ENCODE results near the gene AP3M1.

Gene AP3M1

DNA sequence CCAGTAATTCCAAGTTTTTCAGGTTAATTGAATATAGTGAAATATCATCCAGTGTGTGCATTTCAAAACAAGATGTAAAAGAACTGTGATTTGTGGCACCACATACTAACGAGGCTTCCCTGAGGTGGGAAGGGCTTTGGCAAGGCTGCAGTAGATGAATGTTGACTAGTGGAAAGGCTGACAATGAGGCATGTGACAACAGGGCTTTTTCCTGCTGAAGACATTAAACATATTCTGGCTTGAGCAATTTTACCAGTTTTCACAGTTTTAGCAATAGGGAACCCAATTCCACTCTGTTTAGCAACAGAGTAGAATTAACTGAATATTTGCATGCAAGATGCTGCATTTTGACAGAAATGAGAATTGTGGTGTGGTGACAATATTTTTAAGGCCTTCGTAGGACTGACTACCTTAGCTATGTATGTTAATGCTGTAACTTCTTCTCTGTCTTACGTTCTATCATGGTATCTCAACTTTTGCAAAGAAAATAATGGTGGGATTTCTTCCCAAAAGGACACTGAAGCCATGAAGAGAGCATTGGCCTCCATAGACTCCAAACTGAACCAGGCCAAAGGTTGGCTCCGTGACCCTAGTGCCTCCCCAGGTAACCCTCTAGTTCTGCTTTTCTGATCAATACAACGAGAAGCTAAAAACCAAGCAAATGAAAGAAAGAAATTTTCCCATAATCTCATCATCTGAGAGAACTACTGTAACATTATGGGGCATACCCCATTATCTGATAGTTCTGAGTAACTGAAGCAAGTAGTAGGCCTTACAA is 68.5 kb downstream of the AP3M1 start:
- H3K9ac ChIP-seq (ENCODE audit: low read length), result no peak overlapping the region
- H3K4ac ChIP-seq (ENCODE audit: low read depth, low read length), result no peak overlapping the region
- DNase-seq, result no peak
- H2BK120ac ChIP-seq (ENCODE audit: low read depth, low read length), result no peak overlapping the region
- peaks cover 3% of the 10 kb centered on the region for H3K4me1 ChIP-seq (ENCODE audit: control insufficient read depth, low read depth, low read length)
- H4K8ac ChIP-seq (ENCODE audit: low read depth, low read length), result no peak overlapping the region
- H3K4me3 ChIP-seq (ENCODE audit: low read length), result no peak overlapping the region
- no peak overlapping the region for H3K18ac ChIP-seq (ENCODE audit: low read length)
- peaks cover 2% of the 10 kb centered on the region for H3K79me1 ChIP-seq (ENCODE audit: low read length)
- no peak overlapping the region for H3K23ac ChIP-seq (ENCODE audit: low read length)
- WGBS (ENCODE audit: extremely low coverage, insufficient coverage, low lambda C conversion rate), result no CpG with 5 or more reads among the region's 5 CpGs
- peaks cover 3% of the 10 kb centered on the region for H3K79me2 ChIP-seq (ENCODE audit: control insufficient read depth, insufficient read depth, low read length)
- H3K56ac ChIP-seq (ENCODE audit: low read length), result no peak overlapping the region
- no peak overlapping the region for H4K5ac ChIP-seq (ENCODE audit: low read length)
- no peak overlapping the region for H3K4me2 ChIP-seq (ENCODE audit: low read length)
- H2BK15ac ChIP-seq (replicated peaks; ENCODE audit: low read depth), result no peak overlapping the region
- H3K27ac ChIP-seq (ENCODE audit: low read depth, low read length), result no peak overlapping the region
- H2BK5ac ChIP-seq (ENCODE audit: low read length), result no peak overlapping the region
- no peak overlapping the region for H2AK5ac ChIP-seq (ENCODE audit: low read length)
- no peaks in the 10 kb centered on the region for H3K36me3 ChIP-seq (ENCODE audit: control insufficient read depth, insufficient read depth, low read length)
- H3K27me3 ChIP-seq (ENCODE audit: insufficient read depth, low read length, poor library complexity), result no peaks in the 10 kb centered on the region

DNA sequence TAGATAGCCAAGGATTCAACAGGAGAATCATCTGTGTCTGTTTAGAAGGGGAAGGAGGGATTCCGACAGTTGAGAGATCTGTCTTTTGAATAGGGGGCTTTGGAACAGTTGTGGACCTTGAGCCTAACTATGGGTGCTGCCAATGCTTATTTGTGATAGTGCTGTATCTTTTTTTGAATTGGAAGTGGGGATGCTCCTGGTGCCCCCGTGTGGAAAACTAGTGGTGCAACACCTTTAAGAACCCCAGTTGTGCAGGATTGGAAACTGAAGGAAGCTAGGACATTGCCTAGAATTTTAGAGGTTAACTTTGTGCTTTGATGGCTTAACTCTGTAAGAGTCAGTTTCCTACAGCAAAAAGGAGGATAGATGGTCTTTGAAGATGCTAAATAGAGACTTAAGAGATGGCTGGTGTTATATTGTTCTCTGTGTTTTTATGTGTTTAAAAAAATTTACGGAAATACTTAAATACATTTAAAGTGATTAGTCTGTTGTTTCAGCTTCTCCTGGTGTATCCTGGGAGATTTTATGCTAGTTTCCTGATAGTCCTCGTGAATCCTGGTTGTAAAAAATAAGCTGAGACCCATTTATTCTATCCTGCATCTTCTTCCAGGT is 69.3 kb downstream of the AP3M1 start:
- no peak overlapping the region for H3K27ac ChIP-seq (ENCODE audit: low read depth, low read length)
- H2BK15ac ChIP-seq (replicated peaks; ENCODE audit: low read depth), result no peak overlapping the region
- no peak overlapping the region for H3K23ac ChIP-seq (ENCODE audit: low read length)
- H3K4me1 ChIP-seq (ENCODE audit: control insufficient read depth, low read depth, low read length), result peaks cover 3% of the 10 kb centered on the region
- no peaks in the 10 kb centered on the region for H3K36me3 ChIP-seq (ENCODE audit: control insufficient read depth, insufficient read depth, low read length)
- no peak overlapping the region for H3K4ac ChIP-seq (ENCODE audit: low read depth, low read length)
- no peak overlapping the region for H3K56ac ChIP-seq (ENCODE audit: low read length)
- H3K4me2 ChIP-seq (ENCODE audit: low read length), result no peak overlapping the region
- H3K18ac ChIP-seq (ENCODE audit: low read length), result peak overlapping the region; percentile 39
- 100% methylated on average over 1 of the region's 4 CpGs for WGBS (ENCODE audit: extremely low coverage, insufficient coverage, low lambda C conversion rate)
- no peak overlapping the region for H4K8ac ChIP-seq (ENCODE audit: low read depth, low read length)
- no peak overlapping the region for H3K4me3 ChIP-seq (ENCODE audit: low read length)
- no peak overlapping the region for H2AK5ac ChIP-seq (ENCODE audit: low read length)
- peaks cover 6% of the 10 kb centered on the region for H3K79me2 ChIP-seq (ENCODE audit: control insufficient read depth, insufficient read depth, low read length)
- no peak overlapping the region for H3K9ac ChIP-seq (ENCODE audit: low read length)
- no peaks in the 10 kb centered on the region for H3K27me3 ChIP-seq (ENCODE audit: insufficient read depth, low read length, poor library complexity)
- peak overlapping the region; percentile 61 for H2BK120ac ChIP-seq (ENCODE audit: low read depth, low read length)
- H2BK5ac ChIP-seq (ENCODE audit: low read length), result no peak overlapping the region
- DNase-seq, result peak; percentile 78
- H4K5ac ChIP-seq (ENCODE audit: low read length), result no peak overlapping the region
- H3K79me1 ChIP-seq (ENCODE audit: low read length), result peaks cover 2% of the 10 kb centered on the region

DNA sequence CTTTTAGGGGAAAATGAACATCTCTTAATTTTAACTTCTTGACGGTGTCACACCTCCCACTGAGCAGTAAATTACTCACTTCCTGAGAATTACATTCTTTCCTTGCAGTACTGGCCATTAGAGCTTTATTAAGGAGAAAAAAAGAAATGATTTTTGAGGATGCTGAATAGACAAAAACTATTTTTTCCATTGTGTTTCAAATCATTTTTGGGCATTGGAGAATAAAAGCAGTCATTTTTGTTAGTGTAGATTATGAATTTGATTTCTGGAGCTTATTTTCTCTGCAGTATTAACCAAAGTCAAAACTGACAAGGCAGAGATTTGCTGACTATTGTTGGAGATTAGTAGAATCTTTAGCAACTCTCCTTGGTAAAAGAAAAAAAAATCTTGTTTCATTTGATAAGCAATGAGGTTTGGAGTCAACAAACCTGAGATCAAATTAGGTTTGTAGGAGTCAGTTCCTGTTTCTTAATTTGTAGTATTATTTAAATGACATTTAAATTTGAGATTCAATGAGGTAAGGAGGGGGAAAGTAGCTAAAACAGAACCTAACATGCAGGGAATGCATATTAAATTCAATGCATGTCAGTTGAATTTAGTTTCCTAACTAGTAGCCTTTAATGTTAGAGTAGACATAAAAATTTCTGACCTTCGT is 70.6 kb downstream of the AP3M1 start:
- H2BK120ac ChIP-seq (ENCODE audit: low read depth, low read length), result no peak overlapping the region
- no peak overlapping the region for H4K5ac ChIP-seq (ENCODE audit: low read length)
- H3K56ac ChIP-seq (ENCODE audit: low read length), result no peak overlapping the region
- H3K79me1 ChIP-seq (ENCODE audit: low read length), result peaks cover 2% of the 10 kb centered on the region
- H3K4ac ChIP-seq (ENCODE audit: low read depth, low read length), result no peak overlapping the region
- H3K36me3 ChIP-seq (ENCODE audit: control insufficient read depth, insufficient read depth, low read length), result peaks cover 1% of the 10 kb centered on the region
- H2AK5ac ChIP-seq (ENCODE audit: low read length), result no peak overlapping the region
- no peak overlapping the region for H2BK15ac ChIP-seq (replicated peaks; ENCODE audit: low read depth)
- no CpG with 5 or more reads among the region's 2 CpGs for WGBS (ENCODE audit: extremely low coverage, insufficient coverage, low lambda C conversion rate)
- peak; percentile 75 for DNase-seq
- H3K23ac ChIP-seq (ENCODE audit: low read length), result no peak overlapping the region
- peaks cover 3% of the 10 kb centered on the region for H3K4me1 ChIP-seq (ENCODE audit: control insufficient read depth, low read depth, low read length)
- H3K27me3 ChIP-seq (ENCODE audit: insufficient read depth, low read length, poor library complexity), result no peaks in the 10 kb centered on the region
- H3K4me2 ChIP-seq (ENCODE audit: low read length), result no peak overlapping the region
- H2BK5ac ChIP-seq (ENCODE audit: low read length), result no peak overlapping the region
- no peak overlapping the region for H3K9ac ChIP-seq (ENCODE audit: low read length)
- no peak overlapping the region for H3K4me3 ChIP-seq (ENCODE audit: low read length)
- no peak overlapping the region for H3K27ac ChIP-seq (ENCODE audit: low read depth, low read length)
- no peak overlapping the region for H3K18ac ChIP-seq (ENCODE audit: low read length)
- H4K8ac ChIP-seq (ENCODE audit: low read depth, low read length), result no peak overlapping the region
- H3K79me2 ChIP-seq (ENCODE audit: control insufficient read depth, insufficient read depth, low read length), result peaks cover 10% of the 10 kb centered on the region

DNA sequence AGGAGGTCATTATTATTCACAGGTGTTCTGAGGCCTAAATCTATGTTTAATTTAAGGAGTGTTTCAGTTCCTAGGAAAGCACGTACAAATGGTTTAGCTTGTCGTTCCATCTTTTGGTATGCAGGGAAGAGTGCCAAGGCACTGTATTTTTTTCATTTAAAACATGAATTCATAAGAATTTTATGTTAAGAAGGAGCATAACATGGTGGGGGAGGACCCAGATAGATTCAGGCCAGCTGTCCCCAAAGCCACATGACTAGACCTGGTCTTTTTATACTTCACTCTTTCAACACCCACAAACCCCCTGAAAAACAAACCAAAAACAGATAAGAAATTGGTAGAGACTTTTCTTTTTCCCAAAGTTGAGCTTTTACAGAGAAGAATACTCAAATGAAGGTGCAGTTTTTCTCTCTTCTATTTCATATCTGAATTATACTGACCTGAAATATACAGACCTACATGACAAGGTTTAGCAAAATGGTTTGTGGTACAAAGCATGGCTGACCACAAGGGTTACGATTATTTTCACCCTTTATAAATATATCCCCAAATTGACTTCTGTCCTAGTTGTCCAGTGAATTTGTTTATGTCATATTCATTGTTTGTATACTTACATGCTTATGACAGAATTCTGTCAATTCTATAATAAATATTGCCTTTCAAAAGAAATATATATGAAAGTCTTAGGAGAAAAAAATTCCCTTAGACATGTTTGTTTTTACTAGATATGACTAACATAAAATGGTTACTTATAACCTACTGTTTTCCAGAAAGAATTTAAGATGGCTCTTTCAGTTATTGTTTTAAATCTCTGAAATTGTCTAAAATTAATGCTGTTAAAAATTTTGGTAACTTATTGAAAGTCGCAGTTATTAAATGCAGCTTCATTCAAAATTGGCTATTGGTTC is 71.3 kb downstream of the AP3M1 start:
- Histone ChIP-seq H3K79me2 (ENCODE audit: control insufficient read depth, insufficient read depth, low read length) (peaks cover 10% of the 10 kb centered on the region), H2BK15ac (replicated peaks; ENCODE audit: low read depth) (peak overlapping the region; percentile 57), H2BK120ac (ENCODE audit: low read depth, low read length) (no peak overlapping the region), H3K18ac (ENCODE audit: low read length) (peak overlapping the region; percentile 68), H3K9ac (ENCODE audit: low read length) (no peak overlapping the region), H4K5ac (ENCODE audit: low read length) (no peak overlapping the region), H3K4me2 (ENCODE audit: low read length) (no peak overlapping the region), H3K36me3 (ENCODE audit: control insufficient read depth, insufficient read depth, low read length) (peaks cover 1% of the 10 kb centered on the region), H3K27ac (ENCODE audit: low read depth, low read length) (peak overlapping the region; percentile 31), H2BK5ac (ENCODE audit: low read length) (no peak overlapping the region), H3K4me3 (ENCODE audit: low read length) (no peak overlapping the region), H3K79me1 (ENCODE audit: low read length) (peaks cover 2% of the 10 kb centered on the region), H4K8ac (ENCODE audit: low read depth, low read length) (no peak overlapping the region), H3K56ac (ENCODE audit: low read length) (peak overlapping the region; percentile 8), H3K4ac (ENCODE audit: low read depth, low read length) (no peak overlapping the region), H3K27me3 (ENCODE audit: insufficient read depth, low read length, poor library complexity) (no peaks in the 10 kb centered on the region), H3K4me1 (ENCODE audit: control insufficient read depth, low read depth, low read length) (peaks cover 3% of the 10 kb centered on the region), H3K23ac (ENCODE audit: low read length) (no peak overlapping the region), H2AK5ac (ENCODE audit: low read length) (no peak overlapping the region)
- no peak for DNase-seq
- WGBS (ENCODE audit: extremely low coverage, insufficient coverage, low lambda C conversion rate), result no CpG with 5 or more reads among the region's 4 CpGs

DNA sequence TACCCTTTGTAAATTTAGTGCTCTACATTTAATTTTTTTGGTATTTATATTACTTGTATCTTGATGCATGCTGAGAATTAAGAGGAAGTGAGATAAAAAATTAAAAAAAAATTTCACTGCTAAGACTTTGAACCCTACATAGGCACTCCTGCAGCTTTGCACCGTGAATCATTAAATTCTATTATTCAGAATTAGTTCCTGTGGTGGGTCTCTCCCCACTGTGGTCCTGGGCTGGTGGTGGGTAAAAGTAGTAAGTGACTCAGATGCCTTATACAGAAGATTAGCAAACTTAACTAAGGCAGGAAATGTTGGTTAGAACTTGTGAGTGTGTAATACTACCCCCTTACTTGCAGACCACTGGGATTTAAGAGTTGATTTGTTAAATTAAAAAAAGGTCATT is 72.6 kb downstream of the AP3M1 start:
- H3K23ac ChIP-seq (ENCODE audit: low read length), result no peak overlapping the region
- no peak overlapping the region for H3K9ac ChIP-seq (ENCODE audit: low read length)
- no peak overlapping the region for H3K4me2 ChIP-seq (ENCODE audit: low read length)
- no peak overlapping the region for H3K56ac ChIP-seq (ENCODE audit: low read length)
- peak overlapping the region; percentile 15 for H3K27ac ChIP-seq (ENCODE audit: low read depth, low read length)
- H2BK120ac ChIP-seq (ENCODE audit: low read depth, low read length), result no peak overlapping the region
- WGBS (ENCODE audit: extremely low coverage, insufficient coverage, low lambda C conversion rate), result no CpG with 5 or more reads among the region's 1 CpG
- H3K79me1 ChIP-seq (ENCODE audit: low read length), result peaks cover 2% of the 10 kb centered on the region
- H4K8ac ChIP-seq (ENCODE audit: low read depth, low read length), result no peak overlapping the region
- DNase-seq, result no peak
- H3K4ac ChIP-seq (ENCODE audit: low read depth, low read length), result no peak overlapping the region
- H3K4me3 ChIP-seq (ENCODE audit: low read length), result no peak overlapping the region
- no peak overlapping the region for H2BK5ac ChIP-seq (ENCODE audit: low read length)
- H3K79me2 ChIP-seq (ENCODE audit: control insufficient read depth, insufficient read depth, low read length), result peaks cover 10% of the 10 kb centered on the region
- peaks cover 1% of the 10 kb centered on the region for H3K36me3 ChIP-seq (ENCODE audit: control insufficient read depth, insufficient read depth, low read length)
- H4K5ac ChIP-seq (ENCODE audit: low read length), result no peak overlapping the region
- no peak overlapping the region for H3K18ac ChIP-seq (ENCODE audit: low read length)
- no peak overlapping the region for H2BK15ac ChIP-seq (replicated peaks; ENCODE audit: low read depth)
- no peak overlapping the region for H2AK5ac ChIP-seq (ENCODE audit: low read length)
- peaks cover 3% of the 10 kb centered on the region for H3K4me1 ChIP-seq (ENCODE audit: control insufficient read depth, low read depth, low read length)
- H3K27me3 ChIP-seq (ENCODE audit: insufficient read depth, low read length, poor library complexity), result no peaks in the 10 kb centered on the region
